Loucy (cell line): ENCODE results near the gene TGOLN2.

Source experiments
- CTCF ChIP-seq: fragments of 200-600 bp; sonication (generic); conservative IDR thresholded peaks from 2 replicates; pipeline ENCODE4 v1.5.1; 2014; ENCODE audit warnings: mild to moderate bottlenecking, antibody characterized with exemption, low read length
- EZH2phosphoT487 ChIP-seq: fragments of 200-600 bp; IDR thresholded peaks from 2 replicates; pipeline ENCODE4 v1.6.1; 2018; ENCODE audit warnings: antibody characterized with exemption, mild to moderate bottlenecking, moderate library complexity, borderline replicate concordance

GRCh38 chr2:85276571-85277118 lies 51.1 kb downstream of the TGOLN2 start:
- no peak for TF ChIP-seq EZH2phosphoT487
- no peak for TF ChIP-seq CTCF
